Activated T-helper 1 cell treated with anti-CD3 and anti-CD28 coated beads, Interleukin-2, amount 50 U/mL, for 16 hours (primary cell): ENCODE data around the gene ACER2.
"Not testable (repeated sequence)": the region's sequence is repeated elsewhere in the genome, so short reads cannot be mapped to it uniquely, and the experiment has no call there.

Experiments used
- DNase-seq, 2 donors: peaks; one replicate each; pipeline ENCODE4 v3.0.0-alpha.2; 2020; ENCODE audit warnings: low read depth in 1 of 2, low spot score in 1 of 2

The ACER2 gene

GRCh38 chr9:19408693-19409400 lies at the start of gene ACER2:
TSS of gene ACER2 (plus strand) at chr9:19409009. CDS start at chr9:19409085, 76 bp downstream.
- peak; percentile 90 to 94 for DNase-seq

GRCh38 chr9:19369107-19369506 lies 39.7 kb upstream of the ACER2 start:
- no peak for DNase-seq

- no peak for DNase-seq
Measured at GRCh38 chr9:19371942-19372341, 36.9 kb upstream of the ACER2 start.

GRCh38 chr9:19372567-19372966 lies 36.2 kb upstream of the ACER2 start:
- no peak for DNase-seq

- DNase-seq: no peak
Measured at GRCh38 chr9:19373527-19373926, 35.3 kb upstream of the ACER2 start.

- no peak for DNase-seq
Measured at GRCh38 chr9:19375538-19375937, 33.3 kb upstream of the ACER2 start.

GRCh38 chr9:19376931-19377330 lies 31.9 kb upstream of the ACER2 start:
- no peak for DNase-seq

GRCh38 chr9:19378164-19378563 lies 30.6 kb upstream of the ACER2 start:
- no peak for DNase-seq

GRCh38 chr9:19378647-19379046 lies 30.2 kb upstream of the ACER2 start:
- DNase-seq: no peak

GRCh38 chr9:19379283-19379682 lies 29.5 kb upstream of the ACER2 start:
- no peak for DNase-seq

GRCh38 chr9:19379697-19380046 lies 29.1 kb upstream of the ACER2 start:
- peak in 1 of 2 donors; percentile 20 for DNase-seq

- no peak for DNase-seq
Measured at GRCh38 chr9:19380826-19381075, 28.1 kb upstream of the ACER2 start.

GRCh38 chr9:19381656-19382055 lies 27.2 kb upstream of the ACER2 start:
- DNase-seq: no peak

GRCh38 chr9:19385212-19385611 lies 23.6 kb upstream of the ACER2 start:
- not testable (repeated sequence) for DNase-seq

GRCh38 chr9:19385786-19386501 lies 22.9 kb upstream of the ACER2 start:
- no peak for DNase-seq

- DNase-seq: no peak
Measured at GRCh38 chr9:19386502-19387044, 22.2 kb upstream of the ACER2 start.

GRCh38 chr9:19387317-19387716 lies 21.5 kb upstream of the ACER2 start:
- no peak for DNase-seq

- not testable (repeated sequence) for DNase-seq
Measured at GRCh38 chr9:19389539-19389938, 19.3 kb upstream of the ACER2 start.

GRCh38 chr9:19397845-19398244 lies 11.0 kb upstream of the ACER2 start:
- no peak for DNase-seq

- DNase-seq: not testable (repeated sequence)
Measured at GRCh38 chr9:19403231-19403630, 5.6 kb upstream of the ACER2 start.

GRCh38 chr9:19404283-19405075 lies 4.3 kb upstream of the ACER2 start:
- DNase-seq: no peak

- no peak for DNase-seq
Measured at GRCh38 chr9:19405771-19406170, 3.0 kb upstream of the ACER2 start.
